RWPE2 (cell line): Measurements from ENCODE around the gene NANS.
"Not testable (repeated sequence)": the region's sequence is repeated elsewhere in the genome, so short reads cannot be mapped to it uniquely, and the experiment has no call there.

ENCODE experiments used
- ATAC-seq: fragments of 200-7000 bp; cut with Tn5 transposase; 3 replicates; pipeline ENCODE4 v1.9.1; 2021; ENCODE audit warnings: low read depth
- DNase-seq: peaks from one replicate; pipeline ENCODE4 v3.0.0-alpha.2; 2020; ENCODE audit warnings: low spot score
- H3K27ac ChIP-seq: fragments of 450-650 bp; 2 replicates; pipeline ENCODE4 v1.5.1; 2017; ENCODE audit warnings: mild to moderate bottlenecking; ENCODE audit not compliant: poor library complexity, severe bottlenecking
- H3K27me3 ChIP-seq: fragments of 250-450 bp; sonication (Bioruptor Pico); 2 replicates; pipeline ENCODE4 v1.5.1; 2021; ENCODE audit warnings: mild to moderate bottlenecking, moderate library complexity; ENCODE audit not compliant: insufficient read depth, poor library complexity, severe bottlenecking
- H3K36me3 ChIP-seq: fragments of 250-450 bp; sonication (Bioruptor Pico); 2 replicates; pipeline ENCODE4 v1.5.1; 2020; ENCODE audit warnings: low read depth, mild to moderate bottlenecking, moderate library complexity
- H3K4me1 ChIP-seq: fragments of 250-450 bp; sonication (Bioruptor Pico); 2 replicates; pipeline ENCODE4 v1.5.1; 2021; ENCODE audit warnings: mild to moderate bottlenecking, moderate library complexity; ENCODE audit not compliant: insufficient read depth, poor library complexity, severe bottlenecking
- H3K4me3 ChIP-seq: fragments of 250-450 bp; sonication (Bioruptor Pico); 2 replicates; pipeline ENCODE4 v1.5.1; 2021; ENCODE audit warnings: mild to moderate bottlenecking, moderate library complexity; ENCODE audit not compliant: severe bottlenecking
- H3K9me3 ChIP-seq: fragments of 250-450 bp; sonication (Bioruptor Pico); 2 replicates; pipeline ENCODE4 v1.5.1; 2021; ENCODE audit warnings: mild to moderate bottlenecking, moderate library complexity; ENCODE audit not compliant: severe bottlenecking
- CTCF ChIP-seq: fragments of 450-650 bp; IDR thresholded peaks from one replicate; pipeline ENCODE4 v1.5.1; 2017; ENCODE audit warnings: mild to moderate bottlenecking, moderate library complexity; ENCODE audit not compliant: poor library complexity, severe bottlenecking

The NANS gene

GRCh38 chr9:98018347-98018746, 38.2 kb upstream of the NANS start:
- H3K9me3 ChIP-seq: no peaks in the 10 kb centered on the region
- H3K27me3 ChIP-seq: no peaks in the 10 kb centered on the region
- no peak overlapping the region for H3K27ac ChIP-seq
- no peak; the same call in 2 of the 3 replicates for ATAC-seq
- no peaks in the 10 kb centered on the region for H3K4me1 ChIP-seq
- H3K4me3 ChIP-seq: no peak overlapping the region
- no peak for TF ChIP-seq CTCF
- H3K36me3 ChIP-seq: peaks cover 56% of the 10 kb centered on the region
- no peak for DNase-seq

- no peaks in the 10 kb centered on the region for H3K9me3 ChIP-seq
- H3K4me3 ChIP-seq: no peak overlapping the region
- ATAC-seq (no peak), DNase-seq (no peak)
- H3K4me1 ChIP-seq: no peaks in the 10 kb centered on the region
- H3K27ac ChIP-seq: no peak overlapping the region
- TF ChIP-seq CTCF: no peak
- peaks cover 49% of the 10 kb centered on the region for H3K36me3 ChIP-seq
- H3K27me3 ChIP-seq: no peaks in the 10 kb centered on the region
Measured at GRCh38 chr9:98019098-98019497, 37.4 kb upstream of the NANS start.

- ATAC-seq, H3K4me3 ChIP-seq, H3K27ac ChIP-seq, H3K4me1 ChIP-seq, H3K27me3 ChIP-seq, H3K9me3 ChIP-seq: not testable (repeated sequence)
- peaks cover 41% of the 10 kb centered on the region for H3K36me3 ChIP-seq
- DNase-seq: peak; percentile 4
Measured at GRCh38 chr9:98019869-98020268, 36.7 kb upstream of the NANS start.

GRCh38 chr9:98020476-98021145, 35.9 kb upstream of the NANS start:
- no peaks in the 10 kb centered on the region for H3K27me3 ChIP-seq
- H3K9me3 ChIP-seq: no peaks in the 10 kb centered on the region
- H3K36me3 ChIP-seq: peaks cover 33% of the 10 kb centered on the region
- DNase-seq (peak; percentile 38), ATAC-seq (peak; percentile 22)
- TF ChIP-seq CTCF: no peak
- H3K4me1 ChIP-seq: no peaks in the 10 kb centered on the region
- H3K27ac ChIP-seq: no peak overlapping the region
- H3K4me3 ChIP-seq: no peak overlapping the region

- TF ChIP-seq CTCF: no peak
- H3K27ac ChIP-seq: no peak overlapping the region
- H3K4me1 ChIP-seq: no peaks in the 10 kb centered on the region
- no peaks in the 10 kb centered on the region for H3K27me3 ChIP-seq
- peak; percentile 27 for DNase-seq
- no peaks in the 10 kb centered on the region for H3K9me3 ChIP-seq
- ATAC-seq: no peak
- peaks cover 25% of the 10 kb centered on the region for H3K36me3 ChIP-seq
- H3K4me3 ChIP-seq: no peak overlapping the region
Measured at GRCh38 chr9:98021306-98022040, 35.1 kb upstream of the NANS start.
